Measurements from ENCODE around the gene CHMP6. TPM values are rescaled to one million over a fixed set of nuclear protein-coding genes. Genes with fewer than 3 reads are reported as not detected.
"Not testable (repeated sequence)": the region's sequence is repeated elsewhere in the genome, so short reads cannot be mapped to it uniquely, and the experiment has no call there.

CHMP6 gene
- total and polyA plus RNA-seq, 2 donors: 13.1 to 36.2 TPM

DNA sequence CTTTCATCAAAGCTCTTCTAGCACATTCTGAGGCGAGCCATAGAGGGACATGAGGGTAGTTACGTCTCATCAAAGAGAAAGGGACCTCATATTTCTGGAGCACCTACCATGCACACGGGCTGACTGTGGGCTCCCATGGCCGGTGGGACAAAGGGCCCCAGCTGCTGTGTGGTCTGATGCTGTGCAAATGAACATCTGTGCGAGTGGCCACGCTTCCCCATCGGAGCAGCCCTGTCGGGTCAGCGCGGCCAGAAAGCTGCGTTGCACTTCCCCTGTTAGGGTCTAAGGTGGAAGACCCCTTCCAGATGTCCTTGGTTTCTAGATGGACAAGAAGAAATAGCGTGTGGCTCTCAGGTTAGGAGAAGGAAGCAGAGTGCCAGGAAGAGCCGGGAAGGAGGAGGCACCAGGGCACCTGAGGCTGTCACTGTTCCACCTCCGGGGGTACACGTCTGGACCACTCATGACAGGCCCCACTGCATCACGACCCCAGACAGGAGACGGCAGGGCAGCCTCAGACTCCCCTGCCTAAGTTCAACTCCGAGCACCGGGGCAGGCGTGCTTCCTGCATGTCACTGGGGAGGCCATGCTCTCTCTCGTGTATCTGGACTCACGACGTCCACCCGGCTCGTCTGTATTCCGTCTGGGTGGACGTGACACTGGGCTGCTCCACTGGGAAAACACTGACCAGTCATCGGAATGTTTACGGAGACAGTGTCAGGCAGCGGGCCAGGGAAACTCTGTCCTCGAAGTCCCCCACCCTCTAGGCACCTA is 34.8 kb downstream of the CHMP6 start:
- no peak overlapping the region for H3K4me3 ChIP-seq (ENCODE audit: low read depth, low read length)
- 49% methylated on average over 31 of the region's 31 CpGs for WGBS
- H3K4me1 ChIP-seq (ENCODE audit: insufficient read depth): no peaks in the 10 kb centered on the region
- DNase-seq (ENCODE audit: extremely low spot score): no peak
- H3K27ac ChIP-seq (ENCODE audit: low read depth): no peak overlapping the region
- H3K36me3 ChIP-seq (ENCODE audit: insufficient read depth): no peaks in the 10 kb centered on the region

DNA sequence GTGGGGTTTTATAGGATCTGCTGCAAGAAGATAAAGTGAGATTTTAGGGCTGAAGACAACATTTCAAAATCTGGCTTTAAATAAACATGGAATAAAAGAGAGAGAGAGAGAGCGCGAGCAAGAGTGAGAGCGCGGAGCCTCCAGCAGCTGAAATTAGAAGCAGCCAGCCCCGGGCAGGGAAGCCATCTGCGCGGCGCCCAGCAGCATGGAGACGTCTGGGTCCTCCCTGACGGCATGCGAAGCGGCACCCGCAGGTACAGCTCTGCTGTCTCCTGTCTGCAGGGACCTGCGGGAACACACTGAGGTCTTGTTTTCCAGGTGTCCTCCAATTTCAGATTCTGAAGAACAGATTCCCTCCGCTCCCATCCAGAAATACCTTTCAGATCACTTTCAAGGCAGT is 35.4 kb downstream of the CHMP6 start:
- Histone ChIP-seq H3K27ac (ENCODE audit: low read depth) (no peak overlapping the region), H3K36me3 (ENCODE audit: insufficient read depth) (no peaks in the 10 kb centered on the region), H3K4me3 (ENCODE audit: low read depth, low read length) (no peak overlapping the region), H3K4me1 (ENCODE audit: insufficient read depth) (no peaks in the 10 kb centered on the region)
- no peak for DNase-seq (ENCODE audit: extremely low spot score)
- 26% methylated on average over 15 of the region's 15 CpGs for WGBS

DNA sequence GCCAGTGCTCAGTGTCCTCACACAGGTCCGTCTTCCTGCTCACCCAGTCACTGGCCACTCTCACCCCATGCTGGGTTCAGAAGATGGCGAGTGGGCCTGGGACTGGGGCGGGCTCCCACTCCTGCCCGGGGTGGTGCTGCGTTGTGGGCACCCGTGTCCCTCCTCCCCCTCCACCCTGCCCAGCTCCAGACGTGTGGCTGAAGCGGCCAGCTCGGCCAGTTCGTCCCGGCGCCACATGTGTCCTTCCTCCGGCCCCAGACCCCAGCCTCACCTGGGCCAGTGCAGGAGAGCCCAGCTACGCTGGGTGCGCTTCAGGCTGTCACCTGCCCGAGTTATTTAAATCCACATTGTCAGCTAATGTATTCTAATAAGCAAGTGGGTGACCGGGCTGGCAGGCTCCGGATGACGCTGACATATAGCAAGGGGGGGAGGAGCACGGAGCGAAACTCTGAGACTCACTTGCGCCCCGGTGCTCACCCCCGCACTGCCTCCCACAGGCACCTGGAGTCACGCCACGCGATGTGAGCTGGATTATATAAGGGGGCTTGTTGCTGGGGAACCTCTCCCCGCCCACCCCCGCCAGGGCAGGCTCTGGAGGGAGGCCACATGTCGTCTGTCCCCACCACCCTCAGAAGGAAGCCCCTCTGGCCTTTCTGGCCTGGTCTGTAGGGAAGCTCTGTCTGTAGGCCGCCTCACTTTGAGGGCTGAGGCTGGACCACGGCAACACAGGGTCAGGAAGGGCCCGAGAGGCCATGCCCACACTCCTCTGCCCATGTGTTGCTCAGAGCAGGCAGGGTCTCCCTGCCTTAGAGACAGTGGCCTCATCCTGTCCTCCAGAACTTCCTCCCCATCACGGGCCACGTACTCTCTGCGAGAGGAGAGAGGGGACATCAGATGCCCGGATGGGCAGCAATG is 36.2 kb downstream of the CHMP6 start:
- DNase-seq (ENCODE audit: extremely low spot score): no peak
- Histone ChIP-seq H3K27ac (ENCODE audit: low read depth) (no peak overlapping the region), H3K4me1 (ENCODE audit: insufficient read depth) (no peaks in the 10 kb centered on the region), H3K36me3 (ENCODE audit: insufficient read depth) (no peaks in the 10 kb centered on the region), H3K4me3 (ENCODE audit: low read depth, low read length) (no peak overlapping the region)
- WGBS: 48% methylated on average over 37 of the region's 37 CpGs

DNA sequence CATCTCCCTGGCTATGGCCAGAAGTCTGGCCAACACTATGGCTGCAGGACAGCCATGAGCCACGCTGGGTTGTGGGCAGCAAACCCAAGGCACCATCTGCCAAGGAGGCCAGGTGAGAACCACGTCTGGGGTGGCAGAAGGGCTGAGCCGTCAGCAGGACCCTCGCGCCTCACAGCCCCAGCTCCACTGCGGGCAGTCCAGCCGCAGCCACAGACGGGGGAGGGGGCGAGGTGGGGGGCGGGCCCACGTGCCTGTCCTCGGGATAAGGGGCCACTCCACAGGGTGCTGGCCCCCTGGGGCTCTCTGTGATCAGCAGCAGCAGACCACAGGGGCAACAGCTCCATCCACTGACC is 36.8 kb downstream of the CHMP6 start:
- H3K36me3 ChIP-seq (ENCODE audit: insufficient read depth): no peaks in the 10 kb centered on the region
- no peak overlapping the region for H3K4me3 ChIP-seq (ENCODE audit: low read depth, low read length)
- no peak for DNase-seq (ENCODE audit: extremely low spot score)
- H3K4me1 ChIP-seq (ENCODE audit: insufficient read depth): no peaks in the 10 kb centered on the region
- 41% methylated on average over 12 of the region's 12 CpGs for WGBS
- no peak overlapping the region for H3K27ac ChIP-seq (ENCODE audit: low read depth)

GRCh38 chr17:81029859-81030258 is 38.2 kb downstream of the CHMP6 start:
- Histone ChIP-seq H3K36me3 (ENCODE audit: insufficient read depth) (no peaks in the 10 kb centered on the region), H3K27ac (ENCODE audit: low read depth) (no peak overlapping the region), H3K4me1 (ENCODE audit: insufficient read depth) (no peaks in the 10 kb centered on the region), H3K4me3 (ENCODE audit: low read depth, low read length) (no peak overlapping the region)
- WGBS: 92% methylated on average over 11 of the region's 11 CpGs
- DNase-seq (ENCODE audit: extremely low spot score): no peak

DNA sequence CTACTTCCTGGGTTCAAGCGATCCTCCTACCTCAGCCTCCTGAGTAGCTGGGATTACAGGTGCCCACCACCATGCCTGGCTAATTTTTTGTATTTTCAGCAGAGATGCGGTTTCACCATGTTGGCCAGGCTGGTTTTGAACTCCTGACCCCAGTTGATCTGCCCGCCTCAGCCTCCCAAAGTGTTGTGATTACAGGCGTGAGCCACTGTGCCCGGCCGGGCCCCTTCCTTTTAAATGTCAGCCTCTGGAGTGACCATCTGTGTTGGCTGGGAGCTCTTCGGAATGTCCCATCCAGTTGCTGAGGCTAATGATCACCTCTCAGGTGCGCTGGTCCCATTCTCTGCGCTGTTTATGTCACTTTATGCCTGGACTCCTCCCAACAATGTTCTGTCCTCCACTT is 38.7 kb downstream of the CHMP6 start:
- not testable (repeated sequence) for H3K27ac ChIP-seq (ENCODE audit: low read depth); DNase-seq (ENCODE audit: extremely low spot score); H3K4me3 ChIP-seq (ENCODE audit: low read depth, low read length); H3K4me1 ChIP-seq (ENCODE audit: insufficient read depth); H3K36me3 ChIP-seq (ENCODE audit: insufficient read depth)
- 95% methylated on average over 9 of the region's 9 CpGs for WGBS

- H3K27ac ChIP-seq (ENCODE audit: low read depth): no peak overlapping the region
- 82% methylated on average over 32 of the region's 32 CpGs for WGBS
- DNase-seq (ENCODE audit: extremely low spot score): no peak
- H3K36me3 ChIP-seq (ENCODE audit: insufficient read depth): no peaks in the 10 kb centered on the region
- no peak overlapping the region for H3K4me3 ChIP-seq (ENCODE audit: low read depth, low read length)
- H3K4me1 ChIP-seq (ENCODE audit: insufficient read depth): no peaks in the 10 kb centered on the region
Measured at GRCh38 chr17:81030741-81031565, 39.3 kb downstream of the CHMP6 start.

DNA sequence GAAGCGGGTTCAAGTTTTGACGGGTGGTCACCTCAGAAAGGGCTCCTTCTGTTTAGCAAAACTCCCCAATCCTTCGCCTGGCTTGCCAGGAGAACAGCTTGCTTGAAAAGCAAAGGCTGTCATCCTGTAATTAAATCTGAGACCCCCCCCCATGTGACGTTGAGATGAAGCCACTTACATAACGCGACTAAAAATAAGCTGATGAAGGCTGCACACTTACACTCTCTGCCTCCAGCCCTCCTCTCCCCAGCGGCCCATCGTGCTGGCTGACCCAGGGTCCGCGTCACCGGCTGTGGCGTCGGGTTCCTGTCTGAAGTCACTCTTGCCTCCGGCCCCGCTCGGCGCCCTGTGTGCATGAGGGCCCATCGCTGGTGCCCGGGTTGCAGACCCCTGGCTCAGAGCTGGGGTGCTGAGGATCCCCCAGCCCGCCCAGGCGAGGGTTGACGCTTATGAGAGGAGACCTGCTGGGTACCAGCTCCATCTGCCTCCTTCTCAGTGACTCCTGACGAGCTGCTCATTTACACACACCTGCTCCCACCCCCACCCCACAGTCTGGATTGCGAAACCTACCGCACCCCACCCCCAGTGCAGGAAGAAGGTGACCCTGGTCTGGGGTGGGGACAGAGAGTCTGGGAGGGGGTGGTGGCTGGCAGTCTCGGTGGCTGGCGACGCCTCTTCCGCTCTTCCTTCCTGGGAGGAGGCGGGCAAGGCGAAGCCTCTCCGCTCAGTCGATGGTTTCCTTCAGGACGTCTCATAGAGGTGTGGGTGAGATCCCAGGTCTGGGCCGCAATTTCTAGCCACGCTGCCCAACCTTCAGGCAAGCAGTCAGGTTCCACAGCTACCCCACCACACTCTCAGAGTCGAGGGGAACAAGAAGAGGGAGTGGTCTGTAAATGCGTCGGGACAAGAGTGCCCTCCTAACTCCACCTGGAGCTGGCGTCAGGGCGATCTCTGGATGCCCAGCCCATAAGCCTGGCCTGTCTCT is 40.2 kb downstream of the CHMP6 start:
- Histone ChIP-seq H3K36me3 (ENCODE audit: insufficient read depth) (no peaks in the 10 kb centered on the region), H3K4me1 (ENCODE audit: insufficient read depth) (no peaks in the 10 kb centered on the region), H3K27ac (ENCODE audit: low read depth) (no peak overlapping the region), H3K4me3 (ENCODE audit: low read depth, low read length) (no peak overlapping the region)
- no peak for DNase-seq (ENCODE audit: extremely low spot score)
- WGBS: 88% methylated on average over 41 of the region's 41 CpGs

DNA sequence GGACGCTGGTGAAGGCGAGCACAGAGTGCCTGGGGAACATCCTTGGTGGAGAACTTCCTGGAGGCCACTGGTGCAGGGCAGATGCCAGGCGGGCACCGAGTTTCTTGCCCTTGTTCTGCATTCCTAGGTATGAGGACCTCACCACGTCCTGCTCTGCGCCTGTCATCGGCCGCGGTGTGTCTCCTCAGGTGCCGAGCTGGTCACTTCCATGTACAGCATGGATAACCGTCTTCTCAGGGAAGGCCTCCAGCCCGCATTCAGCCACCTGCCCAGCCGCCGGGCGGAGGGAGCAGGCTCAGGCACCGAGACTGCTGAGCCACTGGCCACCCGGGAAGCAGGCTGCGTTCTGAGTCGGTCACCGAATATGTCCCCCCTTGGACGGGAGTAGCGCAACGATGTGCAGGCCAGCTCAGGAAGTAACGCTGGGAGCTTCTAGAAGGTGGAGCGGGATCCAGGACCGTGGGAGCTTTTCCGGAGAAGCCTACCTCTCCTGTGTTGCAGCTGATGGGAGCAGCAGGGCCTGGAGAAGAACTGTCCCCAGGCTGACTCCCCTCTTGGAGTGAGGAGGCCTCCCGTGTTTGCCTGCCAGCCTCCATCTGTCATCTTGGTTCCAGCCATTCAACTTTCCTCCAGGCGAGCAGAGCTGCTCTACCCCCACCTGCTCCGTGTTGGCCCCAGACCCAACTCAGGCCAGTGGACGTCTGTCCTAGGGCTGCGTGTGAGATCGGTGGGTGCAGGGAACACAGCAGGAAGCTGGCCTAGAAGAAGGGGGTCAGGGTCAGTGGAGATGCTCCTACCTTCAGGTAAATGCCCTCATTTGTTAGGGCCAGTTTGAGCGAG is 41.2 kb downstream of the CHMP6 start:
- H3K4me1 ChIP-seq (ENCODE audit: insufficient read depth): no peaks in the 10 kb centered on the region
- 90% methylated on average over 34 of the region's 34 CpGs for WGBS
- H3K4me3 ChIP-seq (ENCODE audit: low read depth, low read length): no peak overlapping the region
- no peak overlapping the region for H3K27ac ChIP-seq (ENCODE audit: low read depth)
- H3K36me3 ChIP-seq (ENCODE audit: insufficient read depth): no peaks in the 10 kb centered on the region
- no peak for DNase-seq (ENCODE audit: extremely low spot score)

DNA sequence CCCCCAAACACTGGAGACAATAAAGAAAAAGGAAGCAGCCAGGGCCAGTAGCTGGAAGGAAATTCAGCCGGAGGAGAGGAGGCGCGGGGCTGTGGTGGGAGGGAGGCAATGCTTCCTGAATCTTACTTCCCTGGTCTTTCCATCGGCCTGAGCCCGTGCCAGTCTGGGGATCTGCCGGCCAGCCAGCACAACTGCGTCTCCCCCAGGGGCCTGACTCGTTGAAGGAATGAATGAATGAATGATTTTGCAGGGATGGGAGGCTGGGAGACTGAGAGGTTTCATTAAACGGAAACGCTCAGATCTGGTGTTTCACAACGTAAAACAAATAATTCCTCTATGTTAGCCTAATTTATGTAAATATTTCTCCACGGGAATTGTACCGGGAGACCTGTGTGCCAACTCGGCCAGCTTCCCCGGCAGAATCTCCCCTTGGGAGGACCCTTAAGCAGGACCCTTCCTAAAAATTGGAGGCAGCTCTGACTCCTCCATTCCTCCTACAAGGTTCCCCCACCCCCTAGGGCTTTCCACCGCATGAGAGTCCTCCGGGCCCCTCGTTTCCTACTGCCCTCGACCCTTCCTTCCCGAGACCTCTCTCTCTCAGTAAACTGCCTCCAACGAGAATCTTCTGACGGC is 42.0 kb downstream of the CHMP6 start:
- H3K36me3 ChIP-seq (ENCODE audit: insufficient read depth): no peaks in the 10 kb centered on the region
- no peak overlapping the region for H3K27ac ChIP-seq (ENCODE audit: low read depth)
- H3K4me3 ChIP-seq (ENCODE audit: low read depth, low read length): peak overlapping the region; percentile 79
- H3K4me1 ChIP-seq (ENCODE audit: insufficient read depth): no peaks in the 10 kb centered on the region
- WGBS: 27% methylated on average over 22 of the region's 22 CpGs
- DNase-seq (ENCODE audit: extremely low spot score): no peak

- Histone ChIP-seq H3K36me3 (ENCODE audit: insufficient read depth) (no peaks in the 10 kb centered on the region), H3K4me1 (ENCODE audit: insufficient read depth) (no peaks in the 10 kb centered on the region), H3K4me3 (ENCODE audit: low read depth, low read length) (peak overlapping the region; percentile 79), H3K27ac (ENCODE audit: low read depth) (no peak overlapping the region)
- DNase-seq (ENCODE audit: extremely low spot score): no peak
- 1% methylated on average over 48 of the region's 49 CpGs for WGBS
Measured at GRCh38 chr17:81034168-81034777, 42.6 kb downstream of the CHMP6 start.
